ENCODE measurements around the gene KATNAL1. TPM values are rescaled to one million over a fixed set of nuclear protein-coding genes. Genes with fewer than 3 reads are reported as not detected.

The KATNAL1 gene
- total RNA-seq, 2 experiments from 2014 or later: 29.4 to 30.4 TPM

- H3K4me3 Mint-ChIP-seq: no peak overlapping the region
- H3K4me1 Mint-ChIP-seq (ENCODE audit: low read depth): peaks cover 21% of the 10 kb centered on the region
Measured at GRCh38 chr13:30157616-30157993, 149.7 kb downstream of the KATNAL1 start.

GRCh38 chr13:30156826-30157615 lies 150.3 kb downstream of the KATNAL1 start:
- ATAC-seq: no peak
- Mint-ChIP-seq H3K27me3 (ENCODE audit: low read depth) (peaks cover 3% of the 10 kb centered on the region), H3K36me3 (ENCODE audit: low read depth) (no peaks in the 10 kb centered on the region), H3K4me1 (ENCODE audit: low read depth) (peaks cover 26% of the 10 kb centered on the region), H3K4me3 (no peak overlapping the region), H3K9me3 (ENCODE audit: insufficient read depth) (no peaks in the 10 kb centered on the region), H3K27ac (peak overlapping the region; percentile 57)
- CTCF ChIA-PET: interaction anchor here (1.1 to 4.6 kb wide), 7 partner anchors 10 to 179 kb away, joined by 3 to 104 read pairs (median 21); no protein-coding TSS in a partner anchor
- POLR2A ChIA-PET: interaction anchor here (1.2 to 1.5 kb wide), 2 partner anchors 10 to 24 kb away, joined by 4 to 5 read pairs; no protein-coding TSS in a partner anchor
- no peak for DNase-seq

More at GRCh38 chr13:30157616-30157993, 149.7 kb downstream of the KATNAL1 start:
- peaks cover 3% of the 10 kb centered on the region for H3K27me3 Mint-ChIP-seq (ENCODE audit: low read depth)
- CTCF ChIA-PET: interaction anchor here (0.6 to 4.6 kb wide), 9 partner anchors 10 to 178 kb away, joined by 3 to 104 read pairs (median 16); no protein-coding TSS in a partner anchor
- H3K27ac Mint-ChIP-seq: peak overlapping the region; percentile 4
- DNase-seq: no peak
- H3K36me3 Mint-ChIP-seq (ENCODE audit: low read depth): no peaks in the 10 kb centered on the region
- POLR2A ChIA-PET: interaction anchor here (1.2 to 1.5 kb wide), 2 partner anchors 11 to 25 kb away, joined by 4 to 5 read pairs; no protein-coding TSS in a partner anchor
- ATAC-seq: no peak
- no peaks in the 10 kb centered on the region for H3K9me3 Mint-ChIP-seq (ENCODE audit: insufficient read depth)

GRCh38 chr13:30156270-30156669 lies 151.1 kb downstream of the KATNAL1 start:
- ATAC-seq (no peak), DNase-seq (no peak)
- POLR2A ChIA-PET: interaction anchor here (0.7 to 1.5 kb wide), 2 partner anchors 24 to 151 kb away, joined by 3 to 5 read pairs; no protein-coding TSS in a partner anchor
- CTCF ChIA-PET: interaction anchor here (1.4 to 4.6 kb wide), 4 partner anchors 9 to 43 kb away, joined by 3 to 104 read pairs (median 37); no protein-coding TSS in a partner anchor
- Mint-ChIP-seq H3K4me3 (no peak overlapping the region), H3K9me3 (ENCODE audit: insufficient read depth) (no peaks in the 10 kb centered on the region), H3K27ac (peak overlapping the region; percentile 42), H3K27me3 (ENCODE audit: low read depth) (peaks cover 3% of the 10 kb centered on the region), H3K4me1 (ENCODE audit: low read depth) (peaks cover 34% of the 10 kb centered on the region), H3K36me3 (ENCODE audit: low read depth) (no peaks in the 10 kb centered on the region)

GRCh38 chr13:30154931-30155330 lies 152.4 kb downstream of the KATNAL1 start:
- H3K9me3 Mint-ChIP-seq (ENCODE audit: insufficient read depth): no peaks in the 10 kb centered on the region
- H3K4me1 Mint-ChIP-seq (ENCODE audit: low read depth): peaks cover 45% of the 10 kb centered on the region
- peaks cover 3% of the 10 kb centered on the region for H3K27me3 Mint-ChIP-seq (ENCODE audit: low read depth)
- ATAC-seq: no peak
- H3K4me3 Mint-ChIP-seq: no peak overlapping the region
- POLR2A ChIA-PET: no interaction called here
- H3K36me3 Mint-ChIP-seq (ENCODE audit: low read depth): no peaks in the 10 kb centered on the region
- no peak for DNase-seq
- peak overlapping the region; percentile 23 for H3K27ac Mint-ChIP-seq
- CTCF ChIA-PET: interaction anchor here (1.4 to 3.9 kb wide), 2 partner anchors 12 to 22 kb away, joined by 3 to 41 read pairs; no protein-coding TSS in a partner anchor

GRCh38 chr13:30154531-30154930 lies 152.8 kb downstream of the KATNAL1 start:
- no peak overlapping the region for H3K27ac Mint-ChIP-seq

GRCh38 chr13:30153545-30154426 lies 153.6 kb downstream of the KATNAL1 start:
- ChIA-PET POLR2A (interaction anchor here (1.4 kb wide), 1 partner anchor 22 kb away, joined by 4 read pairs; no protein-coding TSS in a partner anchor), CTCF (interaction anchor here (3.9 kb wide), 1 partner anchor 21 kb away, joined by 41 read pairs; no protein-coding TSS in a partner anchor)
- ATAC-seq: no peak

More at GRCh38 chr13:30154531-30154930, 152.8 kb downstream of the KATNAL1 start:
- Mint-ChIP-seq H3K4me1 (ENCODE audit: low read depth) (peaks cover 47% of the 10 kb centered on the region), H3K36me3 (ENCODE audit: low read depth) (no peaks in the 10 kb centered on the region), H3K9me3 (ENCODE audit: insufficient read depth) (no peaks in the 10 kb centered on the region), H3K4me3 (no peak overlapping the region), H3K27me3 (ENCODE audit: low read depth) (peaks cover 3% of the 10 kb centered on the region)
- POLR2A ChIA-PET: no interaction called here
- ATAC-seq (no peak), DNase-seq (no peak)
- CTCF ChIA-PET: interaction anchor here (3.9 kb wide), 1 partner anchor 22 kb away, joined by 41 read pairs; no protein-coding TSS in a partner anchor

More at GRCh38 chr13:30153545-30154426, 153.6 kb downstream of the KATNAL1 start:
- Mint-ChIP-seq H3K4me1 (ENCODE audit: low read depth) (peaks cover 46% of the 10 kb centered on the region), H3K27ac (no peak overlapping the region), H3K4me3 (no peak overlapping the region), H3K36me3 (ENCODE audit: low read depth) (no peaks in the 10 kb centered on the region), H3K27me3 (ENCODE audit: low read depth) (peaks cover 3% of the 10 kb centered on the region), H3K9me3 (ENCODE audit: insufficient read depth) (no peaks in the 10 kb centered on the region)
- DNase-seq: no peak

Other genes with a start within 250 kb of the KATNAL1 start
- not detected for gene UBE2L5, start 114.9 kb upstream of the KATNAL1 start, total RNA-seq
- 100 to 1,000 TPM; 650 to 662 TPM for gene HMGB1, start 158.4 kb upstream of the KATNAL1 start, total RNA-seq

All from activated CD8-positive, alpha-beta T cell treated with anti-CD3 and anti-CD28 coated beads, Interleukin-2, amount 10 ng/mL, durations not matched to agents 7 days and 5 days (primary cell).